NCI-H526 treated with DMSO at 0.1 percent for 48 hours (cell line): ENCODE data around the gene GAPVD1.
"Not testable (repeated sequence)": the region's sequence is repeated elsewhere in the genome, so short reads cannot be mapped to it uniquely, and the experiment has no call there.

Source experiments
- DNase-seq: peaks from one replicate; lab custom pipeline; 2025; lab: John Stamatoyannopoulos, UW

Gene GAPVD1

DNA sequence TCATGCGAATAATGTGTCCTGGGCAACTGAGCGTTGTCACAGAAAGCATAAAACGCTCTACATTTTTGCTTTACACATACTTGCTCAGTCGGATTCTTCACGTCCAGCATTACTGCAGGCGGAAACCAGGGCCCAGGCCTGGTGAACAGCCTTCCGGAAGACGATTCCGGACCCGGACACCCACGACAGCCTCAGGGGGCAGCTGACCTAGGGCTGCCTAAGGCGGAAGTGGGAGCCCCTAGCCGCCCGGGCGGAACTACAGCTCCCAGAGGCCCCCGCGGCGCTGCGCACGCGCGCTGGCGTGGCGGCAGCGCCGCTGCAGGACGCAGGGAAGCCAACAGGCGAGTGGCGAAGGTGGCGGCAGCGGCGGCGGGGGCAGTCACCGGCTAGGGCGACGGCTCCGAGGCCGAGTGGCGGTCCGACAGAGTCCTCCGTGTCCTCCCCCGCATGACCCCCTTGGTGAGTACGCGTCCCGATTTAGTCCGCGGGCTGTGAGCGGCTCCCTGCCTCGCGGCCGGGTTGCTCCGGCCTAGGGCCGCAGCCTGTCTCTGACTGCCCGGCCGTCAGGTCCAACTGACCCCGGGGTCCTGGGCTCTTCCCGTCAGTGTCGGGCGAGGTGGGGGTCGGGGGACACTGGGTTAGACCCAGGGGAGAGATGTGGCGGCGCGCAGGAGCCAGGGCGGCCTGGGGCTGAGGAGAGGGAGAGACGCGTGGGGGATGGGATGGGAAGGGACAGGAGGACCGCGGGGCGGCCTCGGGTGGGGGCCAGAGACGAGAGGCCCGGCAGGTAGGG is at the start of gene GAPVD1:
Gene GAPVD1 (plus strand): TSS at position 326 of the 793 bp plus-strand sequence. CDS start 37,096 bp downstream, outside the sequence.
- DNase-seq, result peak; percentile 55

- no peak for DNase-seq
Observed at GRCh38 chr9:125214186-125214585, 47.4 kb upstream of the GAPVD1 start.

- DNase-seq, result no peak
Observed at GRCh38 chr9:125218621-125219020, 43.0 kb upstream of the GAPVD1 start.

- DNase-seq, result not testable (repeated sequence)
Observed at GRCh38 chr9:125224858-125225257, 36.8 kb upstream of the GAPVD1 start.

DNA sequence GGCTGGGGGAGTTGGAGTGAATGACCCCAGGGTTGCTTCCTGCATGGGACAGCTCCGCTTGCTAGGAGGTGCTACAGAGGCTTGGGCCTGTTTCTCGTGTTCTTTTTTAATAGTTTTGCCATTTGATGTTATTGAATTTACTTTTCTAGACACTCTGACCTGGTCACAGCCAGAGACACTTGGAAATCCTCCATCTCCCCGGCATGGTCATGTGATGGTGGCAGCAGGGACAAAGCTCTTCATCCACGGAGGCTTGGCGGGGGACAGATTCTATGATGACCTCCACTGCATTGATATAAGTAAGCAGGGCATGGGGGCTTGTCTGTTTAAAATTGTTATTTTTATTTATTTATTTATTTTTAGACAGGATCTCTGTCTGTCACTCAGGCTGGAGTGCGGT is 33.9 kb upstream of the GAPVD1 start:
- no peak for DNase-seq

GRCh38 chr9:125233678-125234077 is 27.9 kb upstream of the GAPVD1 start:
- no peak for DNase-seq

- not testable (repeated sequence) for DNase-seq
Observed at GRCh38 chr9:125234099-125234498, 27.5 kb upstream of the GAPVD1 start.

GRCh38 chr9:125235804-125236519 is 25.7 kb upstream of the GAPVD1 start:
- DNase-seq, result no peak

DNA sequence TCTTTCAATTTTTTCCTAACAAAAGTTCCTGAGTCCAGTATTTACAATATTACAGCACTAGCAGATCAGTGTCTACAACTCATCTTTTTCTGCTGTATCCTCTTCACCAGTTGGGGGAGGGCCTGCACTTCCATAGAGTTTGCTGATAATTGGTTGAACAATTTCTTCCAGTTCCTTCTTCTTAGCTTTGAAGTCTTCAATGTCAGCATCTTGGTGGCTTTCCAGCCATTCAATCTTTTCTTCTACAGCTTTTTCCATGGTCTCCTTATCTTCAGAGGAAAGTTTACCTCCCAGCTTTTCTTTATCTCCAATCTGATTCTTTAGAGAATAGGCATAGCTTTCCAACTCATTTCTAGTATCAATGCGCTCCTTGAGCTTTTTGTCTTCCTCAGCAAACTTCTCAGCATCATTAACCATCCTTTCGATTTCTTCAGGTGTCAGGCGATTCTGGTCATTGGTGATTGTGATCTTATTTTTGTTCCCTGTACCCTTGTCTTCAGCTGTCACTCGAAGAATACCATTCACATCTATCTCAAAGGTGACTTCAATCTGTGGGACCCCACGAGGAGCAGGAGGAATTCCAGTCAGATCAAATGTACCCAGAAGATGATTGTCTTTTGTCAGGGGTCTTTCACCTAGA is 25.0 kb upstream of the GAPVD1 start:
- DNase-seq, result not testable (repeated sequence)

DNA sequence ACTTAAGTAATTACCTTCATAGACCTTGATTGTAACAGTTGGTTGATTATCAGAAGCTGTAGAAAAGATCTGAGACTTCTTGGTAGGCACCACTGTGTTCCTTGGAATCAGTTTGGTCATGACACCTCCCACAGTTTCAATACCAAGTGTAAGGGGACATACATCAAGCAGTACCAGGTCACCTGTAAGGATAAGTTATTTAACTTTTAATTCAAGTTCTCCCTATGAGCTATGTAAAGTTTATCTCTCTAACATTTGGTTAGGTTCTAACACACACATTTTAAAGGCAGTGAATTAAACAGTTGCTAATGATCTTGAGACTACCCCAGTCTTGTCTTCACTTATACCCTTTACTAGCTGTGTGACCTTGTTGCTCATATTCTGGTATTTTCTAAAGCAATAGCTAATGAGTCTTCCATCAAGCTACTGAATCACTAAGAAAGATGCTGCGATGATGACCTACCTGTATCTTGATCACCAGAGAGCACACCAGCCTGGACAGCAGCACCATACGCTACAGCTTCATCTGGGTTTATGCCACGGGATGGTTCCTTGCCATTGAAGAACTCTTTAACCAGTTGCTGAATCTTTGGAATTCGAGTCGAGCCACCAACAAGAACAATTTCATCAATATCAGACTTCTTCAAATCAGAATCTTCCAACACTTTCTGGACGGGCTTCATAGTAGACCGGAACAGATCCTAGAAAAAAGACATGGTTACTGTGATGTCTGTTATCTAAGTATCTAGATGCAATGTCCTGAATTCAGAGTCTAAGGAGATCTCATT is 23.3 kb upstream of the GAPVD1 start:
- DNase-seq, result no peak

- DNase-seq, result no peak
Observed at GRCh38 chr9:125238915-125239446, 22.6 kb upstream of the GAPVD1 start.

DNA sequence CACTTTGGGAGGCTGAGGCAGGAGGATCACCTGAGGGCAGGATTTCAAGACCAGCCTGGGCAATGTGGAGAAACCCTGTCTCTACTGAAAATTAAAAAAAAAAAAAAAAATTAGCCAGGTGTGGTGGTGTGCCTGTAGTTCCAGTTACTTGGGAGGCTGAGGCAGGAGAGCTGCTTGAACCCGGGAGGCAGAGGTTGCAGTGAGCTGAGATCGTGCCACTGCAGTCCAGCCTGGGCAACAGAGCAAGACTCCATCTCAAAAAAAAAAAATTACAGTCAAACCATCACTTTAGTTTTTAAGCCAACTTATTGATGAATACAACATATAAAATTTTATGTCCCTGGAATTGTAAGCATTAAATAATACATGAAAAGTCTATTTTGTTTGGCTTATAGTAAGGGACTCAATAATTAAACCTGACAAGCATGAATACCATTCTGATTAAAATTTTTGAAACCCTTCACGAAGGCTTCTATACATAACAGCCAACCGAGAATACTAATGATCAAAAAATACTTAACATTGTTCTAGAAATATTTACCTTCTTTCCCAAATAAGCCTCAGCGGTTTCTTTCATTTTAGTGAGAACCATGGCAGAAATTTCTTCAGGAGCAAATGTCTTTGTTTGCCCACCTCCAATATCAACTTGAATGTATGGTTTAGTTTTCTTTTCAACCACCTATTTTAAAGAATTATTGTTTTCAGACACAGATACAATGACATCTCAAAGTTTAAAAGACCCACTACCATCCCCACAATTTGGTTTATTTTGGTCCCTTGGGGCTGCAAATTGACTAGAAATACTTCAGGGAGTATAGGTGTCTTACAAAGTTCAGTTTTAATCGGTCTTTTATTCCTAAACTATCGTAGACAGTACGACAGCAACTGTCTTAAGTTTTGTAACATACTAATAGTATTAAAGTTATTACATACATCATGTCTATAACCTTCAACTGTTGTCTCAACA is 21.7 kb upstream of the GAPVD1 start:
- DNase-seq, result no peak

DNA sequence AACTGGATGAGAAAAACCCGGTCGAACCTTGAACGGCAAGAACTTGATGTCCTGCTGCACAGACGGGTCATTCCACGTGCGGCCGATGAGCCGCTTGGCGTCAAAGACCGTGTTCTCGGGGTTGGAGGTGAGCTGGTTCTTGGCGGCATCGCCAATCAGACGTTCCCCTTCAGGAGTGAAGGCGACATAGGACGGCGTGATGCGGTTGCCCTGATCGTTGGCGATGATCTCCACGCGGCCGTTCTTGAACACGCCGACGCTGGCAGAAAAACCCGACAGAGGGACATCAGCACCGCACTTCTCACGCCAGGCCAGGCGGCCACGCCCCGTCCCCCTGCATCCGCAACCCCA is 21.0 kb upstream of the GAPVD1 start:
- DNase-seq, result no peak

- DNase-seq, result peak; percentile 95
Observed at GRCh38 chr9:125241000-125241862, 20.4 kb upstream of the GAPVD1 start, which contains the start of gene HSPA5. Gene HSPA5 (minus strand): TSS chr9:125241343. CDS start chr9:125241126, 217 bp downstream.

DNA sequence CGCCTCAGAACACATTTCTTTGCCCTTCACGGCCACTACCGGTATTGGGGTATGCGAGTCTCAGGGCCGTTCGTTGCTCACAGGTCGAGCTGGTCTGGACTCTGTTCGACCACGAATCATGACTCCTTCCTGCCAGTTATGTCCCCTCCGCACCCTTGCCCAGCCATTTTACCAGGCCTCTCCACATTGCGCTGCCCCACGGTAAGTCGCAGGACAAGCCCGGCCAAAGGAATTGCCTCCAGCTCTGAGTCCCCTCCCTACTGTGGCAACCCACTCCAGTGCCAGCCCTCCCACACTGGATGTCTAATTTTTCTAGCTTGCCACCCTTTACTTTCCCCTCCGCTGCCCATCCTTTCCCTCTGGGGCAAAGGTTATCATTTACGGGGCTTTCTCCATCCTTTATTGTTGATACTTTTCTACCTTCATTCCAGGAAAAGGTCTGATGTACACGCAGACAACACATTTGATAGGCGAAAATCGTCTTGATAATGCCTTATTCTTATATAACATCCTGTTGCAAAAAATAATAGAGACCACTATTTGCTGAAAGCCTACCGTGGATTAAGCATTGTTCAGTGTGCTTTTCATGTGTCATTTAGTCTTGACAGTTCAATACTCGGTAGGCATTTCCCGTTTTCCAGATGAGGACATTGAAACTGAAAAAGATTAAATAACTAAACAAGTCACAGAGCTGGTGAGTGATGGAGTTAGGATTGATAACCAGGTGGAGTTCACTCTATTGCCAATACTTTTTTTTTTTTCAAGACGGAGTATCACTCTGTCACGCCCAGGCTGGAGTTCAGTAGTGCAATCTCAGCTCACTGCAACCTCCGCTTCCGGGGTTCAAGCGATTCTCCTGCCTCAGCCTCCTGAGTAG is 19.5 kb upstream of the GAPVD1 start:
- DNase-seq, result no peak

- no peak for DNase-seq
Observed at GRCh38 chr9:125243792-125244260, 17.8 kb upstream of the GAPVD1 start.

GRCh38 chr9:125246261-125246667 is 15.4 kb upstream of the GAPVD1 start:
- DNase-seq, result no peak

DNA sequence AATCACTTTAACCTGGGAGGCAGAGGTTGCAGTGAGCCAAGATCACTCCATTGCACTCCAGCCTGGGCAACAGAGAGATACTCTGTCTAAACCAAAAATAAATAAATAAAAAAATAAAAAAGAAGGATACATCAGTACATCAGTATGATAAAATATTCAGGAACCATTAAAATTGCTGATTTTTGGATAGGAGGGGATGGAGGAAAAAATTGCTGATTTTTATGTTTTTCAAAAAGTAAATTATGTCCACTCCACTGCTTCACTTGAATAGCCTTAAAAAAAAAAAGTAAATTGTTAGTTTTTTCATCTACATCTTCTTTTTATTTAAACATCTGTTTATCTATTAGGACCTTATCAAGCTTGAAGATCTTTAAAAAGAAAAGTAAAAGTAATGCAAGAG is 7.4 kb upstream of the GAPVD1 start:
- DNase-seq, result no peak
